CD4-positive, alpha-beta T cell treated with Interleukin-21 for 1 hour (primary cell): ENCODE data around the gene TMOD1.
"Not testable (repeated sequence)": the region's sequence is repeated elsewhere in the genome, so short reads cannot be mapped to it uniquely, and the experiment has no call there.

Source experiments
- DNase-seq: peaks from one replicate; pipeline ENCODE4 v3.0.0-alpha.2; 2020

TMOD1 gene

DNA sequence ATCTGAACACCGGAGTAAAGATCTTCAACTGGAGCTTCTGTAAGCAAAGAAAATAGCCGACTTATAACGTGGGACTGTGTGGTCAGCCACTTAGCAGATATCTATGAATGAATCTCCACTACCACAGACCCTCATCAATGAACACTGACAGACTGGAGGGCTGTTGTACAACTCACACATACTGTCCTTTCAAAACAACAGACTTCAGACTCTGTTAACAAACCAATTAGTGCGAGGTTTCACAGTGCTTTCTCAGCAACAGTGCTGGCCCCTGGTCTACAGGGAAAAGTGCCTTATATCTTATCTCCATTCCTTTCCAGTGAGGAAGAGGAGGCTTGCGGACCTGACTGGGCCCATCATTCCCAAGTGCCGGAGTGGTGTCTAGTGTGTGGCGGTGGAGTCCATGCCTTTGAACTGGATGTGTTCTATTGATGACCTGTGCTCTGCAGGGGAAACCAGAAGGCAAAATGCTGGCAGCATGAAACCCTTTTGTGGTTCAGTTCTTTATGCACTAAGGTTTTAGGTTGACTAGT is 97.9 kb downstream of the TMOD1 start:
- DNase-seq = no peak

DNA sequence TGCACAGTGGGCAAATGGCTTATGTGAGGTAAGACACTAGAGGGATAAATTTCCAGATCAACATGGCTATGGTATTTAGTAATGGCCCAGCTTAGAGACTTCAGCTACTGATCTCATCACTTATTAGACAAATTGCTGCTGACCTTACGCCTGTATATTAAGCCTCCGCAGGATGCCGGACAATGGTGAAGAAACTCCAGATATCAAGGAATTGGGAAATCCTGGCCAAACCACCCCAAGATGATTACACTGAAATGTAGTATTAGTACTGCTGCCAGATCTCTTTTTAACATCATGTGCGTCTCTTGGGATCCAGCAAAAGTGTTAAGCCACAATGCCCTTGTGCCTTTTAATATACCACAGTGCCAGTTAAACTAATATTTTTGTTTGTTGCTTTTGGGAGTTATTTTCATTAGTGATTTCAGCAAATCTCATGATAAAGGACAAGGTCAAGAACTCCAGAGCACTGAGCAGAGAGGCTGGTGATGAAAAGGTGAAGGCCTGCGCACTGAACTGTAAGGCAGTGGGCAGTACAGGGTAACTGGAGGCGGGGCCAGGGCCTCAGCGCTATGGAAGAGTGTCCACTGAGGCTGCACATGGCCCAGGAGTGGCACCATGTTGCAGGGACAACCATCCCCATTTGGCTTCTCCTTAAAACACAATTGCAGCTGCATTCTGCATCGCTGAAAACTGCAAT is 99.2 kb downstream of the TMOD1 start:
- no peak for DNase-seq

DNA sequence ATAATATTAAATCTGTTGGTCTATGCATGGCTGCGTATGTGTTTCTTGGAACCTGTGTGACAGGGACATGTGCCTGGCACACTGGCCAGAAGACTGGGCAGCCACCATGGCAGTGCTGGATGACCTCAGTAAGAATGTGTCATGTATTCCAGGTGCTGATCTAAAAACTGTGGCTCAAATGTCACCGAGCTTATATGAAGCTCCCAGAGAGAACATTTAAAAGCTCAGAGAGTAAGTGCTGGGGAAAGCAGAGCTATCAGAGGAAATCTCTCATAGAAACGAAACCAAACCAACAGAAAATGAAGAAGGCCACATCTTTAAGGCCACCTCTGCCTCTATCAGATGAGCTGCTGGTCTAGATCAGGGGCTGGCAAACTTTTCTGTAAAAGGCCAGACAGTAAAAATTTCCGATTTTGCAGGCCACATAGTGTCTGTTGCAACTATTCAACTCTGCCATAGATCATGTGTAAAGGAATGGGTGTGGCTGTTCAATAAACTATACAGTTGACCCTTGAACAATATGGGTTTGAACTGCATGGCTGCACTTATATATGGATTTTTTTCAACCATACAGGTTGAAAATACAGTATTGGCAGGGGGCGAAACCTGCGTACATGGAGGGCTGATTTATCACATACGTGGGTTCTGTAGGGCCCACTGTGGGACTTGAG is 99.9 kb downstream of the TMOD1 start:
- no peak for DNase-seq

DNA sequence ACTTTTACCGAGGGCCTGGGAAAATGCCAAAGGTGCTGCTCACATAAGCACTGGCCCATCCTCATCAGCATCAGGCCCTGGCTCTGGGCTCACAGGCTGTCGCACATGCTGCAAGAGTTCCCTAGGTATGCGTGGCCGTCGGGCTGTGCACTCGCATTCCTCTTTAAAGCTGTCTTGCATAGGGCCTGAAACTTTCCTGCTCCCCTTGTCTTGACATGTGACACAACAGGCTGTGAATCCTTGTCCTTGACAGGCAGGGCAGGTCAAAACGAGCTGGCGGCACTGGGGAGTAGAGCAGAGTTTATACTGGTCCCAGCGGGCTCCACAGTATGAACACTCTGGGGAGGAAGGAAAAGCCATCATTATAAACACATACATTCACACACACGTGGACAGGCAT is 101.0 kb downstream of the TMOD1 start:
- DNase-seq = no peak

DNA sequence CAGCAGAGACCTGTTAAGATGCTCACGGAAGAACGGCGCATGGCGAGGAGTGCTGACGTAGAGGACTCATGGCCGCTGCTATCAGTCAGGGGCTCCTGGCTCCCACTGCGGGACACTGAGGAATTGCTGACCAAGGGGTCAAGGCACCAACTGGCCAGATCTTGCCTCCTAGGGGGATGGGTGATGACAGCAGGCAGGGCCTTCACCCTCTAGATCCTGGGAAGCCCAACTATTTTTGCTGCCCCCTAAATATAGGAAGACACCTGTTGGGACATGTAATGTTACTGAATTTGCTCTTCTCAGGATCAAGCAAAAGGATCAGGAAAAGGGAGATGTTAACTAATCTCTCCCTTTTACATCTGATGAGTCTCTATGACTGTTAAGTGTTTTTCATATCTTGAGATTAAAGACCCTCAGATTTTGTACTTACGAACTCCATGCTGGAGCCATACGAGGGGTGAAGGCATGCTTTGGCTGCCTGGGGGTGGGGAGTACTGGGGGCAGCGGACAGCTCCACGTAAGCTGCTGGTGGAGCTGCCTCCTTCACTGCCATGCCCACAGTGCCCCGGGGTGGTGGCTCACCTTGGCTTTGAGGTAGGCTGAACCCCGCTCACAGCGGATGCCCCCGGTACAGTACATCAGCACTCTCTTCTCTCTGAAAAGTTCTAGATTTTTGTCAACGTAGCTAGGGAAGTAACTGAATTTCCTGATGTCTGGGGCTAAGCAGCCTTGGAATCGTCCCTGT is 103.6 kb downstream of the TMOD1 start:
- DNase-seq = no peak

DNA sequence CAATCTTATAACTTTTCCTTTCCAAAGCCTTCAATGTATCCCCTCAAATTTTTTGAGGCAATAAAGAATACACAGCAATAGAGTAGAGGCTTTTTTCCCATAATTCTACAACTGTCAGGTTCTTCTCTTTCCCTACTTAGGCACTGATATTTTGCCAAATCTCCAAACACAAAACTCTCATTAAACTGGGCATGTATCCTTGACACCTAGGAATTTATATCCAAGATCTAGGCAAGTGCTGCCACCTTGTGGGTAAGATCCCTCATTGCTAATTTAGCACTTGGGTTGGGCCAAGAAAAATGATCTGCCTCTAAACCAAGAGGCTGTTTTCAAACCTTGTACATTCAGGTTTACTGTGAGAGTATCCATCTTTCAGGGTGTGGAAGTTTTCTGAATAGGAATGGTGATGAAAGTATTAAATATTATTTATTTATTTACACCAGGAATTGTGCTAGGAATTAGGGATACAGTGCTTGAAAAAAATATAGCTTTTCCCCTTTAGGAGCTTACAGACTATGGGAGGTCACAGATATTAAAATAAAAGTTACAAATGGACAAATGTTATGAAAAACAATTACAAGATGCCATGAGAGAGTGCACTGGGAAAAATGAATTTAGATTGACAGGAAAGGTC is 114.1 kb downstream of the TMOD1 start:
- DNase-seq = peak; percentile 76

DNA sequence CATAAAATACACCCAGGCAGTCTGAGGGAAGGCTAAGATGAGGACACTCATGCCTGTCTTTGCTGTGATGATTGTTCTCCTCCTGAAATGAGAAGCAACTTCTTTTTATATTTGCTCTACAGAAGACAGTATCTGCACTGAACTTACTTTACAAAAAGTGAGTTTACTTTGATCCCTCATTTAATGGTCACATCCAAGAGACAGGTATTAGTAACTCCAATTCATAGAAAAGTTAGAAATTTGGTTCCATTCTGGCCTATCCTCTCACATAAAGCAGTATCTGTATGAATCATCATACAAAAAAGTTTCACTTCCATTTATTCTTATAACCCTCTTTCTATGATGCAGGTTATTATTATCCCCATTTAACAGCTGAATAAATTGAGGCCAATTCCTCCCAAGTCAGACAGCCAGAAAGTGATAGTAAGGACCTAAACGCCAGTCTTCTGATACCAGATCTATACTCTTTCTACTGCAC is 116.5 kb downstream of the TMOD1 start:
- DNase-seq = no peak

DNA sequence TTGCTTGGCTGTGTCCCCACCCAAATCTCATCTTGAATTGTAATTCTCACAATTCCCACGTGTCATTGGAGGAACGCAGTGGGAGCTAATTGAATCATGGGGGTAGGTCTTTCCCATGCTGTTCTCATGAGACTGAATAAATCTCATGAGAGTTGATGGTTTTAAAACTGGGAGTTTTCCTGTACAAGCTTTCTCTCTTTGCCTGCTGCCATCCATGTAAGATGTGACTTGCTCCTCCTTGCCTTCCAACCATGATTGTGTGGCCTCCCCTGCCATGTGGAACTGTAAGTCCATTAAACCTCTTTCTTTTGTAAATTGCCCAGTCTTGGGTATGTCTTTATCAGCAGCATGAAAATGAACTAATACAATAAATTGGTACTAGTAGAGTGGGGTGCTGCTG is 118.6 kb downstream of the TMOD1 start:
- not testable (repeated sequence) for DNase-seq

DNA sequence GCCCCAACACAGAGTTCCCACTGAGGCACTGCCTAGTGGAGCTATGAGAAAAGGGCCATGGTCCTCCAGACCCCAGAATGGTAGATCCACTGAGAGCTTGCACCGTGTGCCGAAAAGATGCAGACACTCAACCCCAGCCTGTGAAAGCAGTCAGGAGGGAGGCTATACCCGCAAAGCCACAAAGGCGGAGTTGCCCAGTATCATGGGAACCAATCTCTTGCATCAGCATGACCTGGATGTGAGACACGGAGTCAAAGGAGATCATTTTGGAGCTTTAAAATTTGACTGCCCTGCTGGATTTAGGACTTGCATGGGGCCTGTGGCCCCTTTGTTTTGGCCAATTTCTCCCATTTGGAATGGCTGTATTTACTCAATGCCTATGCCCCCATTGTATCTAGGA is 121.0 kb downstream of the TMOD1 start:
- DNase-seq = not testable (repeated sequence)

DNA sequence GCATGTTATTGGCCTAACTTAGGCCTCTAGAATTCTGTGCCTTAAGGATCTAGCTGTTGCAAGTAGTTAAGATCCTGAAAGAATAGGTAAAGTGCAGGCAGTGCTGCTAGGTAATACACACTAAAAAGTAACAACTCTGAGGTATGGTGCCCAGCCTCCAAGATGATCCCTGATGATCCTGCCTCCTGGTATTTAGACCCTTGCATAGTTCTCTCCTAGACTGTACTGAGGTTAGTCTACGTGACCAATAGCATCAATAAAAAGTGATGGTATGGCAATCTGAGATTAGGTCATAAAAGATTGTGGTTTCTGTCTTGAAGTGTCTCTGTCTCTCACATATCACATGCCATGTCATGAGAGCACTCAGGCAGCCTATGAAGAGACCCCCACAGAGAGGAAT is 122.5 kb downstream of the TMOD1 start:
- DNase-seq = no peak

DNA sequence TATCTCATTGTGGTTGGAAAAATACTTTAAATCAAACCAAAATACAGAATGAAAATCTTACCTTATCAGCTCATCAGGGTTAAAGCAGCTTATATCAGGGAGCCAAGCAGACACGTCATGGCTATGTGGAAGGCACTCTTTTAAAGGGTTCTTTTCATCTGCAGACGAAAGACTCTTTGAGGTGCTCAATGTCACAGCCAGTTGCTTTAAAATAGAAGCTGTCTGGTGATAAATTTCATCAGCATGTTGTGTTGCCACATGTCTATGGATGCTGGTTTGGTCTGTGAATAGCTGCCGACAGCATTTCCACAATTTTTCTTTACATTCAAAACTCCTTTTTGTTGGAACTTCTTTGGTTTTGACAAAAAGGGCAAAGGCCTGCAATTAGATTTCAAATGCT is 124.2 kb downstream of the TMOD1 start:
- DNase-seq = no peak

DNA sequence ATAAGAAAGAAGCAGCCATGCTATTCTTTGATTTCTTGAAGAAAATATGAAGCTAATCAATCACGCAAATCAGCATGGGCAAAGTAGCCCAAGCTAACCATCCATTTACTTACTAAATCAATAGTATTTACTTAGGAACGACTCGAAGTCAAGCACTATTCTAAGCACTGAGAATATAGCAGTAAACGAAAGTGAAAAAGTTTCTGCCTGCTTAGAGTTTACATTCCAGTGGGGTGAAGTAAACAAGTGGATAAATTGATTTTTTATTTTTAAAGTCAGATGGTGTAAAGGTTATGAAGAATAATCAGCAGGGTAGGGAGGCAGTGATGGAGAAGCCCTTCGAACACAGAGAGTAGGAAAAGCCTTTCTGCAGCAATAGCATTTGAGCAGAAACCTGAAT is 126.2 kb downstream of the TMOD1 start:
- DNase-seq = no peak

DNA sequence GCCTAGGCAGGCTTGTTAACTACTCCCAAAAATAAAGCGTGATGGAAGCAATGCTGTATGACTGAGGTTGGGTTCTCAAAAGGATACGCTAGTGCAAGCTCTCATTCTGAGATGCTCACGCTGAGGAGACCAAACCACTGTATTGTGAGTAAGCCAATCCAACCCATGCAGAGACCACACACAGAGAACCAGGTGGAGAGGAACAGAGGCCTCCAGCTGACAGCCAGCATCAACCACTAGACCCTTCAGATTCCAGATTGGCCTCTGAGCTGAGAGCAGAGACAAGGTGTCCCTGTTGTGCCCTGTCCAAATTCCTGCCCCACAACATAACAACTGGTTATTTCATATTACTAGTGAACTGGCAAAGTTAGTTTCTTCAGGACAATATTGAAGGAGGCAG is 127.2 kb downstream of the TMOD1 start:
- DNase-seq = no peak

DNA sequence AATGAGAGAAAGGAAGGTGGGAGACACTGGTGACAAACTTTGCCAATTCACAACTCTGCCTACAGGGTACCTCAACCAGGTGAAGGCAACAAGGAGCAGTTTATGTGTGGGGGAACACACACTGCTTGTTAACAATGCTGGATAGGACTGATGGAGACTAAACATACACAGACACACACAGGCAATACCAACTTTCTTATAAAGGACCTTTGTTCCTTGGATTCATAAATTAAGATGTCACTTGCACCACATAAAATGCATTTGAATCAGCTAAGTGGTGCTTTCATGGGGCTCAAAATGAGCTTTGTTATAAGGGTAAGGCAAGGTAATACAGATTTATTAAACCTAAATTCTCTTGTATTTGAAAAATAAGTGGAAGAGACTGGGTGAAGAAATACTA is 127.7 kb downstream of the TMOD1 start:
- no peak for DNase-seq

DNA sequence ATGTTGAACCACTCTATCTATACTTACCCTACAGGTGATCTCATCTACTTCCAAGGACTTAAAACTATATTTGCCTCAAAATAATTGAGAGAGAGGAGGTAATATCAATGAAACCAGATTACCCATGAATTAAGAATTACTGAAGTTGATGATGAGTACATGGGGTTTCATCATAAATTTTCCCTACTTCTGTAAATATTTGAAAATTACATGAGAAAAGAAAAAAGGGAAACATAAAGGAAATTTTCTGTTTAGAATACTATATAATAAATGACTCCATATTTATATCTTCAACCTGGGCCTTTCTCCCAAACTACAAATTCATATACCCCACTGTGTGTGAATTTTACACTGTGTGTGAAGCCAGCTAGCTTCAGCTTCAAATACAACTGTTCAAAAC is 129.1 kb downstream of the TMOD1 start:
- no peak for DNase-seq

DNA sequence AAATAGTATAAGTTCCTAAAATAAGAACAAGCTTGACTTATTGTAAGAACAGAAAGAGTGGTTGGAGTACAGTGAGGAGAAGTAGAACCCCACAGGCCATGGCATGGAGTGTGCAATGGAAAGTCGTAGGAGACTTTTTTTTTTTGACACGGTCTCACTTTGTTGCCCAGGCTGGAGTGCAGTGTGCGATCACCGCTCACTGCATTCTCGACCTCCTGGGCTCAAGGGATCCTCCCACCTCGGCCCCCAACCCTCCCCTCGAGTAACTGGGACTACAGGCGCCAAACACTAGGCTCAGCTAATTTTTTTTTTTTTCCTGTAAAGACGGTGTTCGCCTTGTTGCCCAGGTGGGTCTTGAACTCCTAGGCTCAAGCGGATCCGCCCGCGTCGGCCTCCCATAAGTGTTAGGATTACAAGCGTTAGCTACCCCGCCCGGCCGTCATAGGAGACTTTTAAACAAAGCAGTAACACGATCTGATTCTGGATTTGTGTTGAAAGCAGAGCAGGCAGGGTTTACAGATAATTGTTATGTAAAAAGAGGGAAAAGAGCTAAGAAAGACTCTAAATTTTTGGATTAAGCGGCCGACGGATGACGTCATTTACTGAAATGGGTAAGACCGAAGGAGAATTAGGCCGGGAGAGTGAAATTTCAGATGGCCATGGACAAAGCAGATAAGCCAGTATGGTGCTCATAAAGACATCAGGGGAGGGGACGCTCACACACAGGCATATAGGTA is 130.9 kb downstream of the TMOD1 start:
- no peak for DNase-seq

DNA sequence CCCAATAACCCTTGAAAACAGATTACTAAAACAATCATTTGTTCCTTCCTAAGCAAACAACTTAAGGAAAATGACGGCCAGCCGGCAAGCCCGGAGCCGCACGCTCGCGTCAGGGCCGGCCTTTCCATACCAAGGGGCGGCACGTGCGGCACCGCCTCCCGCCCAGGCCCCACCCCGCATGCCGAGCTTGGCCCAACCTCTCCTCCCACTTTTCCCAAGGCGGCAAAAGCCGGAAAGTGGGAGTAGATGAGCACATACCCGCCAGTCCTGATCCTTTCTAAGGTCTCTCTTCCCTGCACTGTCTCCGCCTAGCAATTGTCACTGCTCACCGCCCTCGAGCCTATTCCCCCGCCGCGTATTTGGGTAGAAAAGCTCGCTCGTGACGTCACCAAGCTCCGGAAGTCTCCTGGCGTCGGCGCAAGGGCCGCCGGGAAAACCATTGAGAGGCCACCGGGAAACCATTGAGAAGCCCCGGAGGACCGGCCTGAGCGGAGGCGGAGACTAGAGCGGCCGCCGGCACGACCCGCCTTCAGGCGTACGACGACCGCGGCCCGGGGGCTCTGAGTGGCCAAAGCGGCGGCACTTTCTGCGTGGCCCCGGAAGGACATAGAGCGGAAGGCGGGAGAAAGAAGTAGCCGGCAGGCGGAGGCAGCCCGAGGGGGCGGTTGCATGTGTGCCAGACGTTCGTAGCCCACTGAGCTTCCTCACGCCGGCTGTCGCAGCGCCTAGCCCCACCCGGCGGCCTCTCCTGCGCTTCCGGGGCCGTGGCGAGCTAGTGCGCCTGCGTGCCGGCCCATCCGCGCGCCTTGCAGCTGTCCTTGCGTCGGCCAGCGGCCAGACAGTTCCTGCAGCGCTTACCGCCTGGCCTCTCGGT is 131.8 kb downstream of the TMOD1 start, which contains the start of the genes NCBP1 and TSTD2:
NCBP1 (plus strand) TSS at position 837 of the 874 bp plus-strand sequence. CDS start 61 bp downstream, outside the sequence.
TSTD2 (minus strand) TSS at position 384 of the 874 bp plus-strand sequence. CDS start 5,806 bp downstream, outside the sequence.
- peak; percentile 97 for DNase-seq

DNA sequence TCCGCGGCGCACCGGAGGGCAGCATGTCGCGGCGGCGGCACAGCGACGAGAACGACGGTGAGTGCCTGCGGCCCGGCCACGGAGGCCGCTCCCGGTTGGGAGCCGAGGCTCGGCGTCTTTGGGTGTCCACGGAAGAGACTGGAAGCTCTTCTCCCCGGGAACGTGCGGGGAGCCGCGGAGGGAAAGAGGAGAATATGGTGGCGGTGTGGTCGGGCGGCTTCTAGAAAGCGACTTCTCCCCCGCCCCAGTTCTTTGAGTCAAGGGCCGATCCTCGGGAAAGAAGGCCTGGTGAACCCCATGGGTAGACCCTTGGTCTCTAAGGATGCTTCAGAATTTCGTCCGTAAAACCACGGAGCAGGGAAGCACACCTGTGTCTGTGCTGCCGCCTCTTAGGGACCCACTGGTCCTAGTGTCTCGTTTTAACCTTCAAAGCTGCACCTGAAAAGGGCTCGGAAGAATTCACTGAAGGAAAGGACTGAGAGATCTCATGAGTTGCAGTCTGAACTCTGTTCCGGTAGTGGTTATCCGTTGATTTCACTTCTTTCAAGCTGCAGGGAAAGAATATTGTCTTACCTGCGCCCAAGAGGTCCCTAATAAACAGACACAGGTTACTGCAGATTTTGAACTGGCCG is 132.5 kb downstream of the TMOD1 start:
- DNase-seq = peak; percentile 19

DNA sequence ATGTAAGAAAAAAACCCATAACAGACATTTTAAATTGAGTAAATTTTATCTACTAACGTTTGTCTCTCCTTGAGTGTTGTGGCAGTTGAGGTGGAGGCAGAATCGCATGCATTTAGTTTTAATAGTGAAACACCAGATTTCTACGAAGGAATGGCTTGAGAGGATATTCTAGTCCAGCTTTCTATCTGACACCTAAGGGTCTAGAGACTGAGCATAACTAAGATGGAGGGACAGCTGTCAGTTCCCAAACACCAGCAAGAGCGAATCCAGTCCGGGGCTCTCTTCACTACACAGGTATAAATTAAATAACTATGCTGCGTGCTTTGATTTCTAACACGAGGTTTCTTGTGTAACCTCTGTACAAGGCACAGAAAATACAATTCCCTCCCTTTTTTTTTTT is 133.6 kb downstream of the TMOD1 start:
- no peak for DNase-seq

DNA sequence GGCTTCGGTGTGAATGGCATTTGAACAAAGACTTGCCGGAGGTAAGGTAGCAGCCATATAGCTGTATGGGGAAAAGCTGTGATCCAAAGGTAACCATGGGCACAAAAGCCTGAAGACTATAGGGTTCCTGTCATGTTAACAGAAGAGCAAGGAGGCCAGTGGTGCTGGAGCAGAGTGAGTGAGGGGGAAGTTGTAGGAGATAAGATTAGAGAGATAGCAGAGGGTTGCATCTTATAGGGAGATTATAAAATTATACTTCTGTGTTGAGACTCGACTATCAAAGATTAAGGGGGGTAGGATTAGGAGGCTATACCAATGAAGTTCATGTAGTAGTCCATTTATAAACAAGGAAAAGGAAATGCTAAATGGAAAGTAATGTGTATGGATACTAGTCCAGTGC is 135.4 kb downstream of the TMOD1 start:
- DNase-seq = no peak

DNA sequence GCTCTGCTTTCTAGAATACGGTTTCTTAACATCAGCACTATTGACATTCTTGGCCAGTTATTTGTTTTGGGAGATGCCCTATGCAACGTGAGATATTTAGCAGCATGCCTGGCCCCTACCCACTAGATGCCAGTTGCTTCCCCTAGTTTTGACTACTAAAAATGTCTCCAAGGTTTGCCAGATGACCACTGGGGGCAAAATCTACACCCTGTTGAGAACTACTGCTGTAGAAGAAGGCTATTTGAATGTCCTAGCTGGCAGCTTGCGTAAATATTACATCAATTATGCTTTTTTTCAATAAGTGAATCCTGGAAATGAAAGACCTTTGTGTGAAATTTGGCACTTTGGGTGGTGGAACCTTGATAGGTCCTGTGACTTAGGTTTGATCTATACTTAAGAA is 137.2 kb downstream of the TMOD1 start:
- DNase-seq = no peak
